ENCODE data around the gene KATNBL1.
"Not testable (repeated sequence)": the region's sequence is repeated elsewhere in the genome, so short reads cannot be mapped to it uniquely, and the experiment has no call there.

GRCh38 chr15:34121786-34122185, 88.1 kb downstream of the KATNBL1 start:
- TF ChIP-seq CTCF, POLR2A (IDR thresholded peaks at IDR 0.05): not testable (repeated sequence)

All from esophagus squamous epithelium (tissue), 4 donors.